BJ (cell line): ENCODE data around the gene TTC7B. TPM values are rescaled to one million over a fixed set of nuclear protein-coding genes. Genes with fewer than 3 reads are reported as not detected.

ENCODE experiments used
- CTCF ChIA-PET: fragments of 350-600 bp; formaldehyde crosslinking; extraction: SDS; loops from one replicate; lab custom pipeline; 2021; ENCODE audit warnings: antibody characterized with exemption, inconsistent platforms; lab: Yijun Ruan, JAX
- POLR2A ChIA-PET: fragments of 300-600 bp; sonication (Branson Sonifier 250); formaldehyde crosslinking; extraction: SDS; loops from one replicate; lab custom pipeline; 2021; ENCODE audit warnings: antibody characterized with exemption; lab: Charles Lee
- DNase-seq: peaks from one replicate; pipeline ENCODE4 v3.0.0-alpha.2; 2011; ENCODE audit warnings: low read depth
- H3K27me3 ChIP-seq: 2 replicates; pipeline ENCODE4 v1.6.0; 2011; ENCODE audit warnings: low read length; ENCODE audit not compliant: control insufficient read depth, insufficient read depth
- H3K36me3 ChIP-seq: 2 replicates; pipeline ENCODE4 v1.5.1; 2011; ENCODE audit warnings: low read length; ENCODE audit not compliant: control insufficient read depth, insufficient read depth
- H3K4me3 ChIP-seq: 2 replicates; pipeline ENCODE4 v1.5.1; 2011; ENCODE audit warnings: low read depth, mild to moderate bottlenecking, control low read depth, low read length
- CTCF ChIP-seq: IDR thresholded peaks from 2 replicates; pipeline ENCODE4 v1.5.1; 2011; ENCODE audit warnings: low read depth, mild to moderate bottlenecking, control low read depth, inconsistent platforms, low read length, moderate library complexity; ENCODE audit not compliant: insufficient read depth
- polyA plus RNA-seq: library from polyadenylated mRNA; depleted of rRNA; stranded (reverse); fragments of >200 nt; gene quantifications from 2 replicates; pipeline ENCODE4 v1.2.3, GENCODE V29; 2011

TTC7B gene
- polyA plus RNA-seq, 1 experiment = 46.9 TPM

- DNase-seq = no peak
- H3K27me3 ChIP-seq = no peaks in the 10 kb centered on the region
- H3K36me3 ChIP-seq = no peaks in the 10 kb centered on the region
- TF ChIP-seq CTCF = no peak
- no peak overlapping the region for H3K4me3 ChIP-seq
- POLR2A ChIA-PET = no interaction called here
- CTCF ChIA-PET = interaction anchor here (0.9 to 1.5 kb wide), 3 partner anchors 11 to 376 kb away, joined by 3 to 4 read pairs (median 3); no protein-coding TSS in a partner anchor
These were observed 152.6 kb downstream of the TTC7B start for GRCh38 chr14:90663680-90664079.

GRCh38 chr14:90663140-90663539, 153.1 kb downstream of the TTC7B start:
- no peak for DNase-seq
- no peaks in the 10 kb centered on the region for H3K27me3 ChIP-seq
- no peak overlapping the region for H3K4me3 ChIP-seq
- POLR2A ChIA-PET = no interaction called here
- H3K36me3 ChIP-seq = no peaks in the 10 kb centered on the region
- CTCF ChIA-PET = interaction anchor here (1.4 to 1.5 kb wide), 2 partner anchors 11 to 264 kb away, joined by 3 read pairs; no protein-coding TSS in a partner anchor
- TF ChIP-seq CTCF = no peak

GRCh38 chr14:90661866-90662265, 154.4 kb downstream of the TTC7B start:
- DNase-seq = no peak
- Histone ChIP-seq H3K36me3 (no peaks in the 10 kb centered on the region), H3K4me3 (no peak overlapping the region), H3K27me3 (no peaks in the 10 kb centered on the region)
- ChIA-PET POLR2A (no interaction called here), CTCF (no interaction called here)
- no peak for TF ChIP-seq CTCF

GRCh38 chr14:90660865-90661570, 155.2 kb downstream of the TTC7B start:
- ChIA-PET POLR2A (no interaction called here), CTCF (no interaction called here)
- no peak overlapping the region for H3K4me3 ChIP-seq
- no peak for DNase-seq
- H3K36me3 ChIP-seq = no peaks in the 10 kb centered on the region
- no peak for TF ChIP-seq CTCF
- H3K27me3 ChIP-seq = no peaks in the 10 kb centered on the region

- Histone ChIP-seq H3K27me3 (no peaks in the 10 kb centered on the region), H3K4me3 (no peak overlapping the region), H3K36me3 (no peaks in the 10 kb centered on the region; the same call in 1 of the 2 replicates)
- TF ChIP-seq CTCF = no peak
- ChIA-PET POLR2A (no interaction called here), CTCF (interaction anchor here (1.9 kb wide), 1 partner anchor 14 kb away, joined by 7 read pairs; no protein-coding TSS in a partner anchor)
- DNase-seq = no peak
These were observed 157.1 kb downstream of the TTC7B start for GRCh38 chr14:90659156-90659555.
